Measurements from ENCODE around the gene NNAT. TPM values are rescaled to one million over a fixed set of nuclear protein-coding genes. Genes with fewer than 3 reads are reported as not detected.

Gene NNAT
- total RNA-seq, 2 donors from 2014 or later, result 0.93 to 2.1 TPM

- ATAC-seq, result no peak
- Mint-ChIP-seq H3K36me3 (no peaks in the 10 kb centered on the region), H3K9me3 (peaks cover 0 to 5% of the 10 kb centered on the region in 2 donors), H3K27ac (no peak overlapping the region)
- no peak for DNase-seq (ENCODE audit: low spot score in 2 of 2)
These were observed 26.7 kb upstream of the NNAT start for GRCh38 chr20:37494301-37494700.

- no peak for ATAC-seq
- H3K27ac Mint-ChIP-seq, result no peak overlapping the region
- no peaks in the 10 kb centered on the region for H3K36me3 Mint-ChIP-seq
- peaks cover 0 to 5% of the 10 kb centered on the region in 2 donors for H3K9me3 Mint-ChIP-seq
- DNase-seq (ENCODE audit: low spot score in 2 of 2), result no peak
These were observed 26.3 kb upstream of the NNAT start for GRCh38 chr20:37494796-37495195.

- ATAC-seq, result no peak
These were observed 22.9 kb upstream of the NNAT start for GRCh38 chr20:37498066-37498665.

GRCh38 chr20:37500311-37500710 lies 20.7 kb upstream of the NNAT start:
- Mint-ChIP-seq H3K9me3 (no peaks in the 10 kb centered on the region), H3K36me3 (no peaks in the 10 kb centered on the region), H3K27ac (no peak overlapping the region)
- DNase-seq (ENCODE audit: low spot score in 2 of 2) (no peak), ATAC-seq (no peak)

More at GRCh38 chr20:37498066-37498665, 22.9 kb upstream of the NNAT start:
- no peaks in the 10 kb centered on the region for H3K36me3 Mint-ChIP-seq
- H3K9me3 Mint-ChIP-seq, result no peaks in the 10 kb centered on the region
- DNase-seq (ENCODE audit: low spot score in 2 of 2), result no peak
- no peak overlapping the region for H3K27ac Mint-ChIP-seq

- ATAC-seq (no peak), DNase-seq (ENCODE audit: low spot score in 2 of 2) (no peak)
- Mint-ChIP-seq H3K36me3 (no peaks in the 10 kb centered on the region), H3K27ac (no peak overlapping the region), H3K9me3 (no peaks in the 10 kb centered on the region)
These were observed 19.1 kb upstream of the NNAT start for GRCh38 chr20:37501940-37502339.

GRCh38 chr20:37502654-37503053 lies 18.4 kb upstream of the NNAT start:
- Mint-ChIP-seq H3K9me3 (no peaks in the 10 kb centered on the region), H3K27ac (no peak overlapping the region), H3K36me3 (no peaks in the 10 kb centered on the region)
- no peak for DNase-seq (ENCODE audit: low spot score in 2 of 2)
- ATAC-seq, result no peak

- no peak for DNase-seq (ENCODE audit: low spot score in 2 of 2)
- Mint-ChIP-seq H3K9me3 (no peaks in the 10 kb centered on the region), H3K36me3 (no peaks in the 10 kb centered on the region), H3K27ac (no peak overlapping the region)
- ATAC-seq, result no peak
These were observed 17.7 kb upstream of the NNAT start for GRCh38 chr20:37503256-37503927.

- H3K36me3 Mint-ChIP-seq, result no peaks in the 10 kb centered on the region
- H3K27ac Mint-ChIP-seq, result peak overlapping the region in 1 of 2 donors; percentile 7
- no peaks in the 10 kb centered on the region for H3K9me3 Mint-ChIP-seq
- ATAC-seq (peak in 1 of 2 donors; percentile 28), DNase-seq (ENCODE audit: low spot score in 2 of 2) (no peak)
These were observed 16.5 kb upstream of the NNAT start for GRCh38 chr20:37504404-37505096.

GRCh38 chr20:37505263-37506151 lies 15.5 kb upstream of the NNAT start:
- H3K27ac Mint-ChIP-seq, result no peak overlapping the region
- no peaks in the 10 kb centered on the region for H3K36me3 Mint-ChIP-seq
- no peaks in the 10 kb centered on the region for H3K9me3 Mint-ChIP-seq
- DNase-seq (ENCODE audit: low spot score in 2 of 2), result no peak
- ATAC-seq, result no peak

- Mint-ChIP-seq H3K36me3 (peaks cover 0 to 2% of the 10 kb centered on the region in 2 donors), H3K9me3 (no peaks in the 10 kb centered on the region), H3K27ac (no peak overlapping the region)
- ATAC-seq (no peak), DNase-seq (ENCODE audit: low spot score in 2 of 2) (no peak)
These were observed 14.8 kb upstream of the NNAT start for GRCh38 chr20:37506152-37506725.

GRCh38 chr20:37510226-37510625 lies 10.8 kb upstream of the NNAT start:
- no peak overlapping the region for H3K27ac Mint-ChIP-seq
- DNase-seq (ENCODE audit: low spot score in 2 of 2), result no peak

GRCh38 chr20:37511610-37512275 lies 9.3 kb upstream of the NNAT start:
- H3K27ac Mint-ChIP-seq, result peak overlapping the region in 1 of 2 donors; percentile 6

More at GRCh38 chr20:37510226-37510625, 10.8 kb upstream of the NNAT start:
- Mint-ChIP-seq H3K9me3 (no peaks in the 10 kb centered on the region), H3K36me3 (peaks cover 0 to 4% of the 10 kb centered on the region in 2 donors)
- no peak for ATAC-seq

GRCh38 chr20:37513779-37514359 lies 7.2 kb upstream of the NNAT start:
- peaks cover 0 to 4% of the 10 kb centered on the region in 2 donors for H3K36me3 Mint-ChIP-seq
- no peak for ATAC-seq

More at GRCh38 chr20:37511610-37512275, 9.3 kb upstream of the NNAT start:
- peak in 1 of 2 donors; percentile 21 for DNase-seq (ENCODE audit: low spot score in 2 of 2)
- no peaks in the 10 kb centered on the region for H3K9me3 Mint-ChIP-seq
- ATAC-seq, result peak in 1 of 2 donors; percentile 43
- H3K36me3 Mint-ChIP-seq, result peaks cover 0 to 4% of the 10 kb centered on the region in 2 donors

GRCh38 chr20:37515876-37516275 lies 5.2 kb upstream of the NNAT start:
- Mint-ChIP-seq H3K27ac (no peak overlapping the region), H3K9me3 (no peaks in the 10 kb centered on the region), H3K36me3 (peaks cover 0 to 4% of the 10 kb centered on the region in 2 donors)
- no peak for DNase-seq (ENCODE audit: low spot score in 2 of 2)
- ATAC-seq, result no peak

More at GRCh38 chr20:37513779-37514359, 7.2 kb upstream of the NNAT start:
- peak overlapping the region in 1 of 2 donors; percentile 13 for H3K27ac Mint-ChIP-seq
- DNase-seq (ENCODE audit: low spot score in 2 of 2), result peak in 1 of 2 donors; percentile 23
- no peaks in the 10 kb centered on the region for H3K9me3 Mint-ChIP-seq
